ENCODE results near the gene PUS10. TPM values are rescaled to one million over a fixed set of nuclear protein-coding genes. Genes with fewer than 3 reads are reported as not detected.
"Not testable (repeated sequence)": the region's sequence is repeated elsewhere in the genome, so short reads cannot be mapped to it uniquely, and the experiment has no call there.

Gene PUS10
- 1 to 10 TPM; 7.3 to 7.7 TPM for total RNA-seq

- Mint-ChIP-seq H3K36me3 (ENCODE audit: low read depth) (peaks cover 23% of the 10 kb centered on the region), H3K27me3 (ENCODE audit: low read depth) (no peaks in the 10 kb centered on the region), H3K27ac (peak within 1 kb of the TSS; percentile 97), H3K9me3 (ENCODE audit: insufficient read depth) (no peaks in the 10 kb centered on the region), H3K4me3 (peak within 1 kb of the TSS; percentile 99), H3K4me1 (ENCODE audit: low read depth) (peaks cover 43% of the 10 kb centered on the region)
- POLR2A ChIA-PET = interaction anchor here (0.9 to 1.1 kb wide), 2 partner anchors 52 to 521 kb away, joined by 3 read pairs; partner anchors contain the start of gene XPO1
- CTCF ChIA-PET = interaction anchor here (0.6 to 1.0 kb wide), 2 partner anchors 136 to 261 kb away, joined by 3 read pairs; partner anchors contain the start of genes PAPOLG and REL
- ATAC-seq = peak; percentile 93
- peak; percentile 76 for DNase-seq
These were observed at the start of gene PUS10, which contains the start of gene PEX13 for GRCh38 chr2:61017556-61018317. Gene PUS10 (minus strand): TSS chr2:61018255. CDS start chr2:61011890, 6,365 bp downstream. Gene PEX13 (plus strand): TSS chr2:61017720. CDS start chr2:61017760, 40 bp downstream.

- POLR2A ChIA-PET = interaction anchor here (0.6 to 2.2 kb wide), 2 partner anchors 112 to 389 kb away, joined by 3 to 11 read pairs; no protein-coding TSS in a partner anchor
- Mint-ChIP-seq H3K9me3 (ENCODE audit: insufficient read depth) (no peaks in the 10 kb centered on the region), H3K36me3 (ENCODE audit: low read depth) (peaks cover 5% of the 10 kb centered on the region), H3K27ac (peak within 1 kb of the TSS; percentile 85), H3K27me3 (ENCODE audit: low read depth) (peaks cover 1% of the 10 kb centered on the region), H3K4me1 (ENCODE audit: low read depth) (peaks cover 14% of the 10 kb centered on the region), H3K4me3 (peak within 1 kb of the TSS; percentile 93)
- peak; percentile 86 for DNase-seq
- CTCF ChIA-PET = interaction anchor here (0.7 to 1.6 kb wide), 2 partner anchors 70 to 1178 kb away, joined by 3 read pairs; no protein-coding TSS in a partner anchor
- peak; percentile 99 for ATAC-seq
These were observed 48.0 kb upstream of the PUS10 start, which contains the start of gene SANBR for GRCh38 chr2:61065714-61066709. Gene SANBR (plus strand): TSS chr2:61065871. CDS start chr2:61070351, 4,480 bp downstream.

- no peak for ATAC-seq
- H3K27me3 Mint-ChIP-seq (ENCODE audit: low read depth) = no peaks in the 10 kb centered on the region
- POLR2A ChIA-PET = no interaction called here
These were observed 41.3 kb upstream of the PUS10 start for GRCh38 chr2:61059382-61059781.

GRCh38 chr2:61057562-61057961 is 39.5 kb upstream of the PUS10 start:
- CTCF ChIA-PET = no interaction called here
- H3K4me3 Mint-ChIP-seq = no peak overlapping the region

More at GRCh38 chr2:61059382-61059781, 41.3 kb upstream of the PUS10 start:
- no peaks in the 10 kb centered on the region for H3K4me1 Mint-ChIP-seq (ENCODE audit: low read depth)
- no peak overlapping the region for H3K27ac Mint-ChIP-seq
- no peaks in the 10 kb centered on the region for H3K9me3 Mint-ChIP-seq (ENCODE audit: insufficient read depth)
- no peak for DNase-seq
- peaks cover 12% of the 10 kb centered on the region for H3K36me3 Mint-ChIP-seq (ENCODE audit: low read depth)
- H3K4me3 Mint-ChIP-seq = no peak overlapping the region
- CTCF ChIA-PET = no interaction called here

GRCh38 chr2:61055557-61055956 is 37.5 kb upstream of the PUS10 start:
- CTCF ChIA-PET = no interaction called here
- no peak overlapping the region for H3K4me3 Mint-ChIP-seq
- no peak for DNase-seq
- no peaks in the 10 kb centered on the region for H3K4me1 Mint-ChIP-seq (ENCODE audit: low read depth)
- no peaks in the 10 kb centered on the region for H3K27me3 Mint-ChIP-seq (ENCODE audit: low read depth)
- H3K27ac Mint-ChIP-seq = no peak overlapping the region
- POLR2A ChIA-PET = no interaction called here
- H3K36me3 Mint-ChIP-seq (ENCODE audit: low read depth) = peaks cover 22% of the 10 kb centered on the region
- no peaks in the 10 kb centered on the region for H3K9me3 Mint-ChIP-seq (ENCODE audit: insufficient read depth)
- ATAC-seq = peak; percentile 36

More at GRCh38 chr2:61057562-61057961, 39.5 kb upstream of the PUS10 start:
- H3K27me3 Mint-ChIP-seq (ENCODE audit: low read depth) = no peaks in the 10 kb centered on the region
- DNase-seq (no peak), ATAC-seq (no peak)
- H3K9me3 Mint-ChIP-seq (ENCODE audit: insufficient read depth) = no peaks in the 10 kb centered on the region
- H3K36me3 Mint-ChIP-seq (ENCODE audit: low read depth) = peaks cover 19% of the 10 kb centered on the region
- H3K4me1 Mint-ChIP-seq (ENCODE audit: low read depth) = no peaks in the 10 kb centered on the region
- POLR2A ChIA-PET = no interaction called here
- H3K27ac Mint-ChIP-seq = no peak overlapping the region

- POLR2A ChIA-PET = no interaction called here
- DNase-seq = no peak
- Mint-ChIP-seq H3K4me1 (ENCODE audit: low read depth) (peaks cover 5% of the 10 kb centered on the region), H3K9me3 (ENCODE audit: insufficient read depth) (no peaks in the 10 kb centered on the region), H3K27ac (no peak overlapping the region), H3K4me3 (no peak overlapping the region), H3K27me3 (ENCODE audit: low read depth) (no peaks in the 10 kb centered on the region), H3K36me3 (ENCODE audit: low read depth) (peaks cover 29% of the 10 kb centered on the region)
- CTCF ChIA-PET = no interaction called here
- ATAC-seq = no peak
These were observed 27.9 kb upstream of the PUS10 start for GRCh38 chr2:61045999-61046398.

- Mint-ChIP-seq H3K27ac (no peak overlapping the region), H3K27me3 (ENCODE audit: low read depth) (no peaks in the 10 kb centered on the region), H3K4me3 (no peak overlapping the region), H3K4me1 (ENCODE audit: low read depth) (peaks cover 5% of the 10 kb centered on the region), H3K9me3 (ENCODE audit: insufficient read depth) (no peaks in the 10 kb centered on the region), H3K36me3 (ENCODE audit: low read depth) (peaks cover 30% of the 10 kb centered on the region)
- POLR2A ChIA-PET = no interaction called here
- ATAC-seq (no peak), DNase-seq (no peak)
- CTCF ChIA-PET = no interaction called here
These were observed 27.2 kb upstream of the PUS10 start for GRCh38 chr2:61045226-61045625.

GRCh38 chr2:61044636-61045035 is 26.6 kb upstream of the PUS10 start:
- Mint-ChIP-seq H3K27ac (no peak overlapping the region), H3K36me3 (ENCODE audit: low read depth) (peaks cover 32% of the 10 kb centered on the region), H3K27me3 (ENCODE audit: low read depth) (no peaks in the 10 kb centered on the region), H3K4me1 (ENCODE audit: low read depth) (peaks cover 5% of the 10 kb centered on the region), H3K9me3 (ENCODE audit: insufficient read depth) (no peaks in the 10 kb centered on the region), H3K4me3 (no peak overlapping the region)
- no peak for ATAC-seq
- no peak for DNase-seq
- ChIA-PET CTCF (no interaction called here), POLR2A (no interaction called here)

GRCh38 chr2:61042807-61043206 is 24.8 kb upstream of the PUS10 start:
- ATAC-seq (no peak), DNase-seq (no peak)
- Mint-ChIP-seq H3K4me1 (ENCODE audit: low read depth) (peaks cover 5% of the 10 kb centered on the region), H3K27ac (no peak overlapping the region), H3K9me3 (ENCODE audit: insufficient read depth) (no peaks in the 10 kb centered on the region), H3K4me3 (no peak overlapping the region), H3K27me3 (ENCODE audit: low read depth) (no peaks in the 10 kb centered on the region), H3K36me3 (ENCODE audit: low read depth) (peaks cover 25% of the 10 kb centered on the region)
- ChIA-PET POLR2A (interaction anchor here (0.6 kb wide), 1 partner anchor 74 kb away, joined by 3 read pairs; no protein-coding TSS in a partner anchor), CTCF (no interaction called here)

- H3K27ac Mint-ChIP-seq; H3K27me3 Mint-ChIP-seq (ENCODE audit: low read depth); CTCF ChIA-PET; POLR2A ChIA-PET; DNase-seq; H3K4me1 Mint-ChIP-seq (ENCODE audit: low read depth); H3K9me3 Mint-ChIP-seq (ENCODE audit: insufficient read depth); ATAC-seq; H3K4me3 Mint-ChIP-seq: not testable (repeated sequence)
- peaks cover 55% of the 10 kb centered on the region for H3K36me3 Mint-ChIP-seq (ENCODE audit: low read depth)
These were observed 18.6 kb upstream of the PUS10 start for GRCh38 chr2:61036643-61037042.

- CTCF ChIA-PET; DNase-seq; H3K9me3 Mint-ChIP-seq (ENCODE audit: insufficient read depth); H3K4me1 Mint-ChIP-seq (ENCODE audit: low read depth); H3K27me3 Mint-ChIP-seq (ENCODE audit: low read depth); ATAC-seq; H3K4me3 Mint-ChIP-seq; POLR2A ChIA-PET; H3K27ac Mint-ChIP-seq: not testable (repeated sequence)
- H3K36me3 Mint-ChIP-seq (ENCODE audit: low read depth) = peaks cover 52% of the 10 kb centered on the region
These were observed 16.5 kb upstream of the PUS10 start for GRCh38 chr2:61034592-61034991.

Measured in activated CD8-positive, alpha-beta T cell treated with anti-CD3 and anti-CD28 coated beads, Interleukin-2, amount 10 ng/mL, durations not matched to agents 7 days and 5 days (primary cell).